GM19328 (cell line): ENCODE results near the gene ZNF148.
"Not testable (repeated sequence)": the region's sequence is repeated elsewhere in the genome, so short reads cannot be mapped to it uniquely, and the experiment has no call there.

Experiments
- ATAC-seq: cut with Tn5 transposase; IDR thresholded peaks from one replicate; pipeline ENCODE4 v1.9.1; 2021; ENCODE audit warnings: mild to moderate bottlenecking, moderate library complexity; ENCODE audit not compliant: unreplicated experiment

Gene ZNF148

GRCh38 chr3:125375950-125376679 is 990 bp upstream of the ZNF148 start:
- ATAC-seq = no peak

DNA sequence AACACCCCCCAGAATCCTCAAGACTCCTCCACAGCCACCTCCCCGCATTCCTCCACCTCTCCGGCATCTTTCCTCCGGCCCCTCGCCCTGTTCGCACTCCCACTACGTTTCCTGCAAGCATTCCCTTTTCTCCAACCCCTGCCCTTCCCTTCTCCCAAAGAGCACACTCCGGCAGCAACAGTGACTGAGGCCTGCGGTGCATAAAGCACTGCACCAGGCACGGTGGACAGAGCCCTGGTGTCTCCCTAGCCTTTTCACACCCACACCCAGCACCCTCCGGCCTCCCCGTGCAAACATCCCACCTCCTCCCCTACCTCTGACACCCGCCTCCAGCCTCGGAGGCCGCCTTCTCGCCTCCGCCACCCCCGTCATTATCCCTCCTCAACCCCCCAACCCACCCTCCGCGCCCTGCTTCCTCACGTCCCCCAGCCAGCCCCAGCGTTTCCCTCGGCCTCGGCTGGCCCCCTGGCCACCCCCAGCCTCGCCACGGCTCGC is 577 bp downstream of the ZNF148 start:
- peak; percentile 29 for ATAC-seq

DNA sequence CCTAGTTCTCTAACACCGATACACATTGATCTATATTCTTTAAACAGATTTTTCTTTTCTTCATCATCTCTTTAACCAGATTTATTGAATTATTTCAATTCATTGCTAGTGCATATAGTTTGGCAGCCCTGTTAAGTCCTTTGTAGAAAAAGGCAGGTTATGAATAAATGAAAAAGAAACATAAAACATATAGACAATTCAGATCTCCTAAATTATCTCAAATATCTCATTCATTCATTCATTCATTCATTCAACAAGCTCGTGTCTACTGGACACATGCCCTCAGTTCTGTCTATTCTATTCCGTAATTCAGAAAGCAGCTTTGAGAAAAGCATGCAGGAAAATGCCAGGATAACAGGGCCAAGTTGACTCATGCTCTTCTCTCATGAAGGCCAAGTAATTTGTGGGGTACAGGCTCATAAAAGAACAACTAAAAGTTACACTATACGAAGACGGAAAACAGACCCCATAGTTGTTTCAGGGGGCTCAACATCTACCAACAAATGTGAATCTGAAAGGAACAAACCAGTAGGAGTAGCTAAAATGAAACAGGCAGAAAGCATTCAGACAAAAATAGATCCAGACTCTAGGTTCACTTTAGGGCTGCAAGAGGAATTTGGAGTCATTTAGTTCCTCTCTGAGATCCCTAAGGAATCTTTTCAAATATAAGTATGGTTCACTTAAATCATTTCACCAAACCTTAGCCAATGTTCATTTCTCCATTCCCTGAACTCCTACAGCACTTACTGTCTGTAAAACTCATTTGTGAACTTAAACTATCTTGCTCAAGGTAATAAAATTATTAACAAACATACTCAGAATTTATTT is 7.5 kb downstream of the ZNF148 start:
- ATAC-seq = no peak

- ATAC-seq = no peak
Observed at GRCh38 chr3:125366132-125366531, 9.0 kb downstream of the ZNF148 start.

DNA sequence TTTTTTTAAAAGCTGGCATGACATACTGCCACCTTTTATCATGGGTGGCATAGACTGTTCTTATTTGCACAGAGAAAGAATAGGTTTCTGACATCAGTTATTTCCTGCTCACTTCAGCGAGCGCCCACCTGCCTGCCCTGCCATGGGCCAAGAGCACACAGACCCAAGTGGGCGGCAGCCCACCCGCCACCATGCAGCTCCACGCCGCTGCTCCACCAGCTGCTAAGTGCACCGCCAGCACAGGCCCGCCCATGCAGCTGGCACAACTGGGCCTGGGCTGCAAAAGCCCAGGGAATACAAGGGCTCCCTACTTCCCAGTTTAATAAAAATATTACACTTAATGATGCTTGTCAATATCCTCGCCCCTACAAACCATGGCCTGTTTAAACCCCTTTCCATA is 15.4 kb downstream of the ZNF148 start:
- no peak for ATAC-seq

DNA sequence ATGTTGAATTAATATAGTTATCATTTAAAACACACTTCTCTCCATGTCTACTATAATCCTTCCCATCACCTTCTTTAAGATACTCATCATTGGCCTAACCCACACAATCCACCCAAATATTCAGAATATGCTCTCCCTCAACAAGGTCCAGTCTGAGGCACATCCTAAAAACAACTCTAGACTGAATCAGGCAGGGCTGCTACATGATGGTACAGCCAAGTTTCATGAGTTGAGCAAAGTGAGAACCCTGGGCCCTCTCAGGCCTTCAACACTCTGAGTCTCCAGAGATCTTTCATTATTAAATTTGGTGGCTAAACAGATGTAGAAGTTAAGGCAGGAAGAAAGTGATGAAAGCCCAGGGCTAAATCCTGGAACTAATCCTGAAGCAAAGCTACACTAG is 16.2 kb downstream of the ZNF148 start:
- ATAC-seq = no peak

GRCh38 chr3:125357837-125358236 is 17.3 kb downstream of the ZNF148 start:
- ATAC-seq = no peak

DNA sequence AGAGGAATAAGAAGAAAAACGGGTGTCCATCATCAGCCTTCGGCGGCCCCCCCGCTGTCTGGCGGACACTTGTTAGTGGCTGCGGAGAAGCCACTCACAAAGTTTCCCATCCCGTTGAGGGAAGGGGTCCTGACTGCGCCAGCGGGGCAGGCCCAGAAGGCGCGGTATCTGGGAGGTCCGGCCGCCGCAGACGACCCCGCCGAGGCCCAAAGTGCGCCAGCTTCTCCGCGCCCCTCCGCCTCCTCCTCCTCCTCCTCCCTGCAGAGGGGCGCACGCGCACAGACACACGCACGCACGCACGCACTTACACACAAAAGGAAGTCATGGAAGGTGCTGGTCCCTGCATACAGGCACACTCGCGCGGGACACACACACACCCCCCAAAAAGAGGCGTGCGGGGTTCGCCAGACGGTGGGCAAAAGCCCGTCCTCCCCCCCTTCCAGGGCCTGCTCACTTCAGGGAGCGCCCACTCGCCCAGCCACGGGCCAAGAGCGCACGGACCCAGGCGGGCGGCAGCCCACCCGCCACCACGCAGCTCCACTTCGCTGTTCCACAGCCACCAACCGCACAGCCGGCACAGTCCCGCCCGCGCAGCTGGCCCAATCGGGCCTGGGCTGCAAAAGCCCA is 18.0 kb downstream of the ZNF148 start:
- no peak for ATAC-seq

GRCh38 chr3:125356140-125357026 is 18.7 kb downstream of the ZNF148 start:
- no peak for ATAC-seq

- no peak for ATAC-seq
Observed at GRCh38 chr3:125353659-125354058, 21.5 kb downstream of the ZNF148 start.

DNA sequence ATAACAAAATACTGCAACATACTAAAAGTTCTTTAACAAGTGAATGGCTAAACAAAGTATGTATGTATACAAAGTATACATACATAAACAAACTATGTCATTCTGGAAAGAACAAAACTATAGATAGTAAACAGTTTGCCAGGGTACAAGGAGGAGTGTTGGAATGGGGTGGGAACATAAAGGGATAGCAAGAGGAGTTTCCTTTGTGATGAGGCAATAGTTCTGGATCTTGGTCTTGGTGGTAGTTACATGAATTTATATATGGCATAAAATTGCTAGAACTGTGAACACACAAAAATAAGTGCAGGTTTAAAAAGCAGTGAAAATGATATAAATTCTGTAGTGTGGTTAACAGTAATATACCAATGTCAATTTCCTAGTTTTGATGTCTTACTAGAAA is 22.0 kb downstream of the ZNF148 start:
- no peak for ATAC-seq

GRCh38 chr3:125351814-125352456 is 23.2 kb downstream of the ZNF148 start:
- no peak for ATAC-seq

DNA sequence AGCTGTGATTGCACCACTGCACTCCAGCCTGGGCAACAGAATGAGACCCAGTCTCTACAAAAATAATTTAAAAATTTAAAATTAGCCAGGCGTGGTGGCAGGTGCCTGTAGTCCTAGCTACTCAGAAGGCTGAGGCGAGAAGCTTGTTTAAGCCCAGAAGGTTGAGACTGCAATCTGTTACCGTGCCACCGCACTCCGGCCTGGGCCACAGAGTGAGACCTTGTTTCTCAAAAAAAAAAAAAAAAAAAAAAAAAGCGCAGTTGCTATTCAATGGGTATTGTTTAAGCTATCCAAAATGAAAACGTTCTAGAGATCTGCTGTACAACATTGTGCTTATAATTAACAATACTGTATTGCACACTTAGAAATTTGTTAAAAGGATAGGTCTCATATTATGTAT is 24.0 kb downstream of the ZNF148 start:
- ATAC-seq = no peak

GRCh38 chr3:125350597-125350996 is 24.5 kb downstream of the ZNF148 start:
- ATAC-seq = no peak

- ATAC-seq = no peak
Observed at GRCh38 chr3:125349556-125350165, 25.5 kb downstream of the ZNF148 start.

- ATAC-seq = no peak
Observed at GRCh38 chr3:125349055-125349454, 26.1 kb downstream of the ZNF148 start.

DNA sequence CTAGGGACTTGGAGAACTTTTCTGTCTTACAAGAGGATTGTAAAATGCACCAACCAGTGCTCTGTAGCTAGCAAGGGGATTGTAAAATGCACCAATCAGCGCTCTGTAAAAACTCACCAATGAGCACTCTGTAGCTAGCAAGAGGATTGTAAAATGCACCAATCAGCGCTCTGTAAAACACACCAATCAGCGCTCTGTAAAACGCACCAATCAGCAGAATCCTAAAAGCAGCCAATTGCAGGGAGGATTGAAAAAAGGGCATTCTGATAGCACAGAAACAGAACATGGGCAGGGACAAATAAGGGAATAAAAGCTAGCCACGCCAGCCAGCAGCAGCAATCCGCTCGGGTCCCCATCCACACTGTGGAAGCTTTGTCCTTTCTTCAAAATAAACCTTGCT is 31.8 kb downstream of the ZNF148 start:
- ATAC-seq = not testable (repeated sequence)

GRCh38 chr3:125340121-125340520 is 35.0 kb downstream of the ZNF148 start:
- no peak for ATAC-seq

DNA sequence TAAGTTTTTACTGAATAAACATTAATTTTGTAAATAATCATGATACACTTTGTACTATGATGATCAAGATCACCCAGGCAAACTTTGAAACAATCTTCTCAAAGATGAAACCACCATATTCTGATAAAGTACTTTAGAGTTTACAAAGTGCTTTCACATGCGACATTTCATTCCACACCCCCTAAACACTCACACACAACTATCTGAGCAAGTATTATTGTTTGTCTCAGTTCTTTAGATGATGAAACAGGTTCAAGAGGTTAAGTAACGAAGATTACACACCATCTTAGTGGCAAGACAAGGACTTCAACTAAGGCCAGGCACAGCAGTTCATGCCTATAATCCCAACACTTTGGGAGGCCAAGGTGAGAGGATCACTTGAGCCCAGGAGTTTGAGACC is 37.6 kb downstream of the ZNF148 start:
- no peak for ATAC-seq
